Measurements from ENCODE around the gene RAPSN.

The RAPSN gene

GRCh38 chr11:47466201-47466600, 17.3 kb upstream of the RAPSN start:
- no peak for DNase-seq (ENCODE audit: low read depth in 2 of 3, low spot score in 2 of 3)

GRCh38 chr11:47464483-47464882, 15.5 kb upstream of the RAPSN start:
- DNase-seq (ENCODE audit: low read depth in 2 of 3, low spot score in 2 of 3), result no peak

- no peak for DNase-seq (ENCODE audit: low read depth in 2 of 3, low spot score in 2 of 3)
These were observed 12.9 kb upstream of the RAPSN start for GRCh38 chr11:47461876-47462275.

- DNase-seq (ENCODE audit: low read depth in 2 of 3, low spot score in 2 of 3), result no peak
These were observed 11.8 kb upstream of the RAPSN start for GRCh38 chr11:47460571-47461235.

DNA sequence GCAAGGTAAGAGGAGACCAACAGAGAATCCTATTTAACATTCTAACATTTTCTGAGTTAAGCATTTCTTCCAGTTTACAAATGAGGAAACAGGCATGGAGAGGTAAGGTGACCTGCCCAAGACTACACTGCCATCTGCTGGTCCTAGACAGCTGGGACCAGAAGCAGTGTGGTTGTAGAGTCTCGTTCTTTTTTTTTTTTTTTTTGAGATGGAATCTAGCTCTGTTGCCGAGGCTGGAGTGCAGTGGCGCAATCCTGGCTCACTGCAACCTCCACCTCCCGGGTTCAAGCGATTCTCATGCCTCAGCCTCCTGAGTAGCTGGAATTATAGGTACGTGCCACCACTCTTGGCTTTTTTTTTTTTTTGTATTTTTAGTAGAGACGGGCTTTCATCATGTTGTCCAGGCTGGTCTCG, 5.3 kb upstream of the RAPSN start:
- peak in 2 of 3 experiments; percentile 6 to 24 for DNase-seq (ENCODE audit: low read depth in 2 of 3, low spot score in 2 of 3)

DNA sequence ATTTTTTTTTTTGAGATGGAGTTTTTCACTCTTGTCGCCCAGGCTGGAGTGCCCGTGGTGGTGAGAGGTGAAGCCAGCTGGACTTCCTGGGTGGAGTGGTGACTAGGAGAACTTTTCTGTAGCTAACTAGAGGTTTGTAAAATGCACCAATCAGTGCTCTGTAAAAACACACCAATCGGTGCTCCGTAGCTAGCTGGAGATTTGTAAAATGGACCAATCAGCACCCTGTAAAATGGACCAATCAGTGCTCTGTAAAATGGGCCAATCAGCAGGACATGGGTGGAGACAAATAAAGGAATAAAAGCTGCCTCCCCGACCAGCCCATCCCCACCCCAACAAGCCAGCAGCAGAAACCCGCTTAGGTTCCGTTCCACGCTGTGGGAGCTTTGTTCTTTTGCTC, 4.4 kb upstream of the RAPSN start:
- DNase-seq (ENCODE audit: low read depth in 2 of 3, low spot score in 2 of 3), result no peak

DNA sequence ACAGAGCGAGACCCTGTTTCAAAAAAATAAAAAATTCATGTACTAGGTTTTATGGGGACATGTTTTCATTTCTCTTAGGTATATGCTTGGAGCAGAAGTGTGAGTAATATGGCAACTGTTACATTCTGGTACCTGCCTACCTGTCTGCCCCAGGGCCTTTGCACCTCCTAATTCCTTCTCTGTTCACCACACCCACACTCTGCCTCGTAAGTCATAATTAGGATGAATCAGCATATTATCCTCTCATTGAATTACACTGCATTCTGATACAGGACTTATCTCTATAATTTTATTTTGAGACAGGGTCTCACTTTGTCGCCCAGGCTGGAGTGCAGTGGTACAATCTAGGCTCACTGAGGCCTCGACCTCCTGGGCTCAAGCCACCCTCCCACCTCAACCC, 3.1 kb upstream of the RAPSN start:
- DNase-seq (ENCODE audit: low read depth in 2 of 3, low spot score in 2 of 3), result no peak

DNA sequence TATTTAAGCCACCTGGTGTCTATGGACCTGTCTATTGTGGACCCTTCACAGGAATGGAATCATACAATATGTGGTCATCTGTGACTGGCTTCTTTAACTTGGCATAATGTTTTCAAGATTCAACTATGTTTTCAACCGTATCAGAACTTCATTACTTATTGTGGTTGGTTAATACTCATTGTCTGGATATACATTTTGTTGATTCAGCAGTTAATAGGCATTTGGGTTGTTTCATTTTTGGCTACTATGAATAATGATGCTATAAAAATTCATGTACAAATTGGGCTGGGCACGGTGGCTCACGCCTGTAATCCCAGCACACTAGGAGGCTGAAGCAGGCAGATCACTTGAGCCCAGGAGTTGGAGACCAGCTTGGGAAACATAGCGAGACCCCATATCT, 2.5 kb upstream of the RAPSN start:
- no peak for DNase-seq (ENCODE audit: low read depth in 2 of 3, low spot score in 2 of 3)

DNA sequence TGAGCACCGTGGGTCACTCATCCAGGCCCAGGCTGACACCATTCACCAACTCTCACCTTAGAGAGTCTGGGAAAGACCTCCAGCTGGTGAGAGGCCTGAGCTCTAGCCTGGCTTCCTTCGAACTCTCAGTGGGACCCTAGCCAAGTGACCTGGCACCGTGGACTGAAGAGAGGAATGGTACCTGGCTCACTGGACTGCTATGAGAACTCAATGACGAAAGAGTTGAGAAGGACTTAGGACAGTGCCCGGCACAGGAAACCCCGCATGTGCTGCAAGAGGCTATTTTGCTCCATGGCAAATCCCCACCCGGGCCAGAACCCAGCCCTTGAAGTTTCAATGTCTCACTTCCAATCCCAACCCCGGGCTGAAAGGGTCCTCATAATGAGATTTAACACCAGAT, 605 bp upstream of the RAPSN start:
- DNase-seq (ENCODE audit: low read depth in 2 of 3, low spot score in 2 of 3), result no peak

GRCh38 chr11:47447906-47448305, 1.0 kb downstream of the RAPSN start:
- DNase-seq (ENCODE audit: low read depth in 2 of 3, low spot score in 2 of 3), result no peak

- no peak for DNase-seq (ENCODE audit: low read depth in 2 of 3, low spot score in 2 of 3)
These were observed 2.1 kb downstream of the RAPSN start for GRCh38 chr11:47446833-47447232.

DNA sequence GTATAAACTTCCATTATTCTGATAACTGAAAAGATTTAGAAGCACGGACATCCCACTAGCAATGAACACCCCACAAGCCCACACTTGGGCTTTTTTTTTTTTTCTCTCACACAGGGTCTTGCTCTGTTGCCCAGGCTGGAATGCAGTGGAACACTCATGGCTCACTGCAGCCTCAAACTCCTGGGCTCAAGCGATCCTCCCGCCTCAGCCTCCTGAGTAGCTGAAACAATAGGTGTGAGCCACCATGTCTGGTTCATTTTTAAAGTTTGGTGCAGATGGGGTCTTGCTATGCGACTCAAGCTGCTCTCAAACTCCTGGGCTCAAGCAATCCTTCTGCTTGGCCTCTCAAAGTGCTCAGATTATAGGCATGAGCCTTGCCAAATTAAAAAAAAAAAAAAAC, 3.1 kb downstream of the RAPSN start:
- DNase-seq (ENCODE audit: low read depth in 2 of 3, low spot score in 2 of 3), result no peak

GRCh38 chr11:47443817-47444216, 5.1 kb downstream of the RAPSN start:
- no peak for DNase-seq (ENCODE audit: low read depth in 2 of 3, low spot score in 2 of 3)

DNA sequence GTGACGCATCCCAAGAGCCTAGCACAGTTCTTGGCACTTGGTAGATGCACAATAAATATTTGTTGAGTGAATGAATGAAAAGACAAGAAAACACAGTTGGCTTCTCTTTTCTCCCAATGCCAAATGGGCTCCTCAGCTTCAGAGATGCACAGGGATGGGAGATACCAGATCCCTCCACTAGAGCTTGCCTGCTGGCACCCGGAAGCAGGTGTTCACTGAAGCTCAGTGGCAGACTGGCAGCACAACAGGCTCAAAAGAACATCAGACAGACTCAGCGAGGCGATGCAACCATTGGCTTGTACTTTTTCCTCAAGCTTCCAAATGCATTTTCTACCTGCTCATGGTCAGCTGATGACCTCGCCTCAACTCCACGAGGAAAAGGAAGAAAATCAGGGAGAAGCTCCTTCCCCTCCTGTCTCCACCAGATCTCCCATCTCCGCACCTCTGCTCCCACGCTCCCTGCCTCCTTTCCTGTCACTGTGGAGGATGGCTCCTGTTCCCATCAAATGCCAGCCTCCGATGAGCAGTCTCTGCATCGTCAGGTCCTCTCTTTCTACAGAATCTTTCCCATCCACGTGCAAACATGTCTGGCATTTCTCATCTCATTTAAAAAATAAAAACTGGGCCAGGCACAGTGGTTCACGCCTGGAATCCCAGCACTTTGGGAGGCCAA, 5.8 kb downstream of the RAPSN start:
- no peak for DNase-seq (ENCODE audit: low read depth in 2 of 3, low spot score in 2 of 3)

- DNase-seq (ENCODE audit: low read depth in 2 of 3, low spot score in 2 of 3), result no peak
These were observed 6.4 kb downstream of the RAPSN start for GRCh38 chr11:47442514-47442913.

DNA sequence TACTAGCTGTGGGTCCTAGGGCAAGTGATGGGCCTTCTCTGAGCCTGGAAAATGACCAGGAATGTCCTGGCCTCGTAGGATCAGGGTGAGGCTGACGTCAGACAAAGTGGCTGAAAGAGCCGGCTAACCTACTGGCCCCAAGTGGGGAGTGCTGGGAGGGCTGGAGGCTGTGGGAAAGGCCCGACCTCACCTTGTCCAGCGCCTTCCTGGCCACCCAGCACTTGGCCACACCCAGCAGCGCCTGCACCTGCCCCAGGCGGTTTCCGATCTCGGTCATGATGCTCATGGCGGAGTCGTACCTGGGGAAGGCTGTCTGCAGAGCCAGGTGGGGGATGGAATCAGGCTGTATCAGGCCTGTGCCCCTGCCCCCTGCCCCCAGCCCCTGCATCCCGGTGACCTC, 7.5 kb downstream of the RAPSN start:
- DNase-seq (ENCODE audit: low read depth in 2 of 3, low spot score in 2 of 3), result no peak

- no peak for DNase-seq (ENCODE audit: low read depth in 2 of 3, low spot score in 2 of 3)
These were observed 8.9 kb downstream of the RAPSN start for GRCh38 chr11:47440054-47440476.

DNA sequence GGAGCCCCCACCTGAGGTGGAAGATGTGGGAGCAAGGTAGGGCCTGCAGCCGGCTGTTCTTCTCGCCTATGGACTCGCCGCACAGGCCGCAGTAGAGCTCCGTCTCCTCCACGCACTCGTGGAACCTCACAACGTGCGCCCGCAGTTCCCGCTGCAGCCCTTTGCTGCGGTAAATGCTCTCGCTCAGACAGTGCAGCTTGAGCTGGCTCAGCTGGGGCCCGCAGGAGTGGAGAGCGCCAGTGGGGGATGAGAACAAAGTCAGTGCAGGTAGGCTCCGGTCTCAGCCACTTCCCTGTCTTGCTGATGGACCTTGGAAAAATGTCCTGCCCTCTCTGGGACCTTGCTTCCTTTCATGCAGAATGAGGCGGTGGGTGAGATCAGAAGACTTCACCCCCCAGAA, 10.2 kb downstream of the RAPSN start:
- DNase-seq (ENCODE audit: low read depth in 2 of 3, low spot score in 2 of 3), result no peak

DNA sequence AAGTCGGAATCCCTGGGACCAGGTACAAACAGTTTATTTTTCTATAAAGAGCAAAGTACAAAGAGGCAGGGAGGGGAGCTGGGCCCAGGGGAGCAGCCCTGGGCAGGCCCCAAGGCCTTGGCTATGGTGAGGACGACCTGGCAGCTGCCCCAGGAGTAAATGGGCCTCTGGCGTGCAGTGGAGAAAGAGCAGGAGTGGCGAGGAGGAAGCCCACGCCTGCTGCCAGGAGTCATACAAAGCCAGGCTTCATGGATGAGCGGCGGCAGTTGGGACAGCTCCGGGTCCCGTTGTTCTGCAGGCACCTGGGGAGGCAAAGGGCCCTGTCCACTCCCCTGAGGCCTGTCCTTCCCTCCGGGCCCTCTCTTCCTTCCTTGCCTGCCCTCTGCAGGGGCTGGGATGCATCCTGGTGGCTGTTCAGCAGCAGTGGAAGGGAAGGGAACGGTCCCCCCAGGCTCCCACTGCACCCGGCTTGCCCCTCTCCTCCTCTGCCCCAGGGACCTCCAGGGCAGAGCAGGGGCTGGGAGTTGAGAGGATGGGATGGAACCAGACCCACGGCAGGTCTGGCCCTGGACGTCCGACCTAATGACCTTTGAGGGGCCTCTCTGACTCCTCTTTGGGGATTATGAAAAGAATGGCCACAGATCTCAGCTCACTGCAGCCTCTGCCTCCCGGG, 11.1 kb downstream of the RAPSN start:
- DNase-seq (ENCODE audit: low read depth in 2 of 3, low spot score in 2 of 3), result no peak

GRCh38 chr11:47437218-47437745, 11.7 kb downstream of the RAPSN start:
- DNase-seq (ENCODE audit: low read depth in 2 of 3, low spot score in 2 of 3), result no peak

GRCh38 chr11:47436726-47437125, 12.2 kb downstream of the RAPSN start:
- no peak for DNase-seq (ENCODE audit: low read depth in 2 of 3, low spot score in 2 of 3)

GRCh38 chr11:47435687-47436086, 13.2 kb downstream of the RAPSN start:
- no peak for DNase-seq (ENCODE audit: low read depth in 2 of 3, low spot score in 2 of 3)

Measured in activated CD8-positive, alpha-beta memory T cell treated with anti-CD3 and anti-CD28 coated beads for 48 hours (primary cell).